Stimulated activated memory B cell treated with anti-CD40 and anti-IgM and Interleukin-4, amounts not matched to agents 10 μg/mL and 1 μg/mL and 100 μg/mL, for 72 hours (primary cell): ENCODE data around the gene ADD2.
A peak's percentile ranks its signal among the peaks of the same experiment; 100 is the strongest.

Experiments
- ATAC-seq: fragments of 150-1000 bp; cut with Tn5 transposase; 2 replicates; pipeline ENCODE4 v1.10.0; 2021
- H3K27ac Mint-ChIP-seq: one replicate; pipeline ENCODE4 v1.8.0; 2022; ENCODE audit warnings: mild to moderate bottlenecking, mixed read lengths
- H3K27me3 Mint-ChIP-seq: one replicate; pipeline ENCODE4 v1.8.0; 2022; ENCODE audit warnings: mixed read lengths
- H3K36me3 Mint-ChIP-seq: one replicate; pipeline ENCODE4 v1.8.0; 2022; ENCODE audit warnings: mixed read lengths
- H3K4me1 Mint-ChIP-seq: one replicate; pipeline ENCODE4 v1.8.0; 2022; ENCODE audit warnings: mixed read lengths
- H3K4me3 Mint-ChIP-seq: one replicate; pipeline ENCODE4 v1.8.0; 2022; ENCODE audit warnings: mild to moderate bottlenecking, moderate library complexity, mixed read lengths
- H3K9me3 Mint-ChIP-seq: one replicate; pipeline ENCODE4 v1.8.0; 2022; ENCODE audit warnings: mixed read lengths

ADD2 gene

GRCh38 chr2:70769450-70769849, 1.4 kb upstream of the ADD2 start:
- Mint-ChIP-seq H3K4me1 (peaks cover 26% of the 10 kb centered on the region), H3K27me3 (peaks cover 27% of the 10 kb centered on the region), H3K9me3 (peaks cover 9% of the 10 kb centered on the region)

GRCh38 chr2:70768590-70769085, 638 bp upstream of the ADD2 start:
- H3K27ac Mint-ChIP-seq: peak overlapping the region; percentile 65
- H3K27me3 Mint-ChIP-seq: peaks cover 18% of the 10 kb centered on the region
- H3K4me1 Mint-ChIP-seq: peaks cover 23% of the 10 kb centered on the region
- no peak for ATAC-seq
- H3K9me3 Mint-ChIP-seq: peaks cover 4% of the 10 kb centered on the region
- peak overlapping the region; percentile 72 for H3K4me3 Mint-ChIP-seq
- peaks cover 4% of the 10 kb centered on the region for H3K36me3 Mint-ChIP-seq

More at GRCh38 chr2:70769450-70769849, 1.4 kb upstream of the ADD2 start:
- peak overlapping the region; percentile 65 for H3K27ac Mint-ChIP-seq
- peaks cover 12% of the 10 kb centered on the region for H3K36me3 Mint-ChIP-seq
- ATAC-seq: no peak
- H3K4me3 Mint-ChIP-seq: no peak overlapping the region

GRCh38 chr2:70767079-70767698, 811 bp downstream of the ADD2 start:
- peak overlapping the region; percentile 95 for H3K4me3 Mint-ChIP-seq
- H3K36me3 Mint-ChIP-seq: no peaks in the 10 kb centered on the region
- peak; percentile 79 for ATAC-seq
- H3K4me1 Mint-ChIP-seq: peaks cover 19% of the 10 kb centered on the region
- no peaks in the 10 kb centered on the region for H3K9me3 Mint-ChIP-seq
- H3K27me3 Mint-ChIP-seq: peaks cover 13% of the 10 kb centered on the region
- peak overlapping the region; percentile 88 for H3K27ac Mint-ChIP-seq

GRCh38 chr2:70766357-70767078, 1.5 kb downstream of the ADD2 start:
- H3K4me3 Mint-ChIP-seq: peak overlapping the region; percentile 87
- no peaks in the 10 kb centered on the region for H3K9me3 Mint-ChIP-seq
- no peak for ATAC-seq
- peaks cover 19% of the 10 kb centered on the region for H3K4me1 Mint-ChIP-seq
- peaks cover 13% of the 10 kb centered on the region for H3K27me3 Mint-ChIP-seq
- no peaks in the 10 kb centered on the region for H3K36me3 Mint-ChIP-seq
- H3K27ac Mint-ChIP-seq: peak overlapping the region; percentile 88

- no peak overlapping the region for H3K27ac Mint-ChIP-seq
- H3K4me3 Mint-ChIP-seq: no peak overlapping the region
- H3K27me3 Mint-ChIP-seq: peaks cover 13% of the 10 kb centered on the region
- H3K9me3 Mint-ChIP-seq: no peaks in the 10 kb centered on the region
- ATAC-seq: no peak
- H3K36me3 Mint-ChIP-seq: no peaks in the 10 kb centered on the region
- peaks cover 19% of the 10 kb centered on the region for H3K4me1 Mint-ChIP-seq
Observed at GRCh38 chr2:70765507-70765906, 2.5 kb downstream of the ADD2 start.

GRCh38 chr2:70759446-70759845, 8.6 kb downstream of the ADD2 start:
- Mint-ChIP-seq H3K27ac (no peak overlapping the region), H3K36me3 (peaks cover 5% of the 10 kb centered on the region), H3K4me3 (no peak overlapping the region), H3K9me3 (no peaks in the 10 kb centered on the region), H3K27me3 (no peaks in the 10 kb centered on the region), H3K4me1 (no peaks in the 10 kb centered on the region)
- no peak for ATAC-seq

- H3K36me3 Mint-ChIP-seq: peaks cover 5% of the 10 kb centered on the region
- H3K9me3 Mint-ChIP-seq: no peaks in the 10 kb centered on the region
- no peak overlapping the region for H3K27ac Mint-ChIP-seq
- no peaks in the 10 kb centered on the region for H3K27me3 Mint-ChIP-seq
- H3K4me3 Mint-ChIP-seq: no peak overlapping the region
- ATAC-seq: no peak
- no peaks in the 10 kb centered on the region for H3K4me1 Mint-ChIP-seq
Observed at GRCh38 chr2:70757966-70758365, 10.0 kb downstream of the ADD2 start.

GRCh38 chr2:70757360-70757759, 10.6 kb downstream of the ADD2 start:
- H3K27ac Mint-ChIP-seq: no peak overlapping the region
- H3K9me3 Mint-ChIP-seq: no peaks in the 10 kb centered on the region
- no peak for ATAC-seq
- no peaks in the 10 kb centered on the region for H3K4me1 Mint-ChIP-seq
- H3K4me3 Mint-ChIP-seq: no peak overlapping the region
- peaks cover 5% of the 10 kb centered on the region for H3K36me3 Mint-ChIP-seq
- H3K27me3 Mint-ChIP-seq: no peaks in the 10 kb centered on the region

- Mint-ChIP-seq H3K9me3 (no peaks in the 10 kb centered on the region), H3K27me3 (no peaks in the 10 kb centered on the region), H3K27ac (no peak overlapping the region), H3K36me3 (peaks cover 5% of the 10 kb centered on the region), H3K4me3 (no peak overlapping the region), H3K4me1 (no peaks in the 10 kb centered on the region)
- no peak for ATAC-seq
Observed at GRCh38 chr2:70756128-70756527, 11.9 kb downstream of the ADD2 start.

- H3K4me1 Mint-ChIP-seq: peaks cover 8% of the 10 kb centered on the region
- no peaks in the 10 kb centered on the region for H3K9me3 Mint-ChIP-seq
- no peaks in the 10 kb centered on the region for H3K27me3 Mint-ChIP-seq
- no peak overlapping the region for H3K4me3 Mint-ChIP-seq
- ATAC-seq: no peak
- peaks cover 5% of the 10 kb centered on the region for H3K36me3 Mint-ChIP-seq
- H3K27ac Mint-ChIP-seq: no peak overlapping the region
Observed at GRCh38 chr2:70753902-70754301, 14.1 kb downstream of the ADD2 start.

- H3K27ac Mint-ChIP-seq: no peak overlapping the region
- H3K4me1 Mint-ChIP-seq: peaks cover 10% of the 10 kb centered on the region
- peaks cover 5% of the 10 kb centered on the region for H3K36me3 Mint-ChIP-seq
- no peaks in the 10 kb centered on the region for H3K27me3 Mint-ChIP-seq
- H3K4me3 Mint-ChIP-seq: no peak overlapping the region
- H3K9me3 Mint-ChIP-seq: no peaks in the 10 kb centered on the region
- ATAC-seq: no peak
Observed at GRCh38 chr2:70753031-70753430, 15.0 kb downstream of the ADD2 start.

GRCh38 chr2:70752396-70752795, 15.6 kb downstream of the ADD2 start:
- peaks cover 2% of the 10 kb centered on the region for H3K9me3 Mint-ChIP-seq
- H3K36me3 Mint-ChIP-seq: peaks cover 8% of the 10 kb centered on the region
- no peak overlapping the region for H3K4me3 Mint-ChIP-seq
- H3K27ac Mint-ChIP-seq: no peak overlapping the region
- no peaks in the 10 kb centered on the region for H3K27me3 Mint-ChIP-seq
- peaks cover 13% of the 10 kb centered on the region for H3K4me1 Mint-ChIP-seq
- ATAC-seq: no peak

- no peaks in the 10 kb centered on the region for H3K27me3 Mint-ChIP-seq
- no peak for ATAC-seq
- H3K4me1 Mint-ChIP-seq: peaks cover 17% of the 10 kb centered on the region
- no peak overlapping the region for H3K4me3 Mint-ChIP-seq
- H3K27ac Mint-ChIP-seq: no peak overlapping the region
- peaks cover 11% of the 10 kb centered on the region for H3K36me3 Mint-ChIP-seq
- H3K9me3 Mint-ChIP-seq: peaks cover 4% of the 10 kb centered on the region
Observed at GRCh38 chr2:70751881-70752280, 16.1 kb downstream of the ADD2 start.

- no peak for ATAC-seq
- Mint-ChIP-seq H3K9me3 (peaks cover 4% of the 10 kb centered on the region), H3K4me1 (peaks cover 17% of the 10 kb centered on the region), H3K27ac (no peak overlapping the region), H3K36me3 (peaks cover 6% of the 10 kb centered on the region), H3K4me3 (no peak overlapping the region), H3K27me3 (no peaks in the 10 kb centered on the region)
Observed at GRCh38 chr2:70750320-70750719, 17.7 kb downstream of the ADD2 start.

GRCh38 chr2:70748002-70748784, 19.8 kb downstream of the ADD2 start:
- H3K9me3 Mint-ChIP-seq: peaks cover 4% of the 10 kb centered on the region
- no peak overlapping the region for H3K4me3 Mint-ChIP-seq
- ATAC-seq: no peak
- H3K4me1 Mint-ChIP-seq: peaks cover 17% of the 10 kb centered on the region
- peaks cover 15% of the 10 kb centered on the region for H3K36me3 Mint-ChIP-seq
- H3K27me3 Mint-ChIP-seq: no peaks in the 10 kb centered on the region
- no peak overlapping the region for H3K27ac Mint-ChIP-seq
